A549 (cell line): ENCODE data around the gene SSH3. TPM values are rescaled to one million over a fixed set of nuclear protein-coding genes. Genes with fewer than 3 reads are reported as not detected.
A peak's percentile ranks its signal among the peaks of the same experiment; 100 is the strongest.

Experiments used
- ATAC-seq, 2 experiments: fragments of 200-7000 bp in 1 of 2; fragments of >200 bp in 1 of 2; cut with Nextera tagmentation in 1 of 2; cut with Tn5 transposase in 1 of 2; 3 replicates each; pipeline versions ENCODE4 v1.8.0 to v1.9.1; 2018 to 2020; ENCODE audit warnings: mild to moderate bottlenecking in 1 of 2, moderate library complexity in 1 of 2
- CTCF ChIA-PET: fragments of 300-600 bp; sonication (Branson Sonifier 250); formaldehyde crosslinking; extraction: SDS; loops from one replicate; lab custom pipeline; 2021; ENCODE audit warnings: antibody characterized with exemption, inconsistent platforms; lab: Yijun Ruan, JAX
- POLR2A ChIA-PET: fragments of 350-600 bp; formaldehyde crosslinking; extraction: SDS; loops from one replicate; lab custom pipeline; 2021; ENCODE audit warnings: antibody characterized with exemption, inconsistent platforms; lab: Yijun Ruan, JAX
- DNase-seq, 2 experiments: peaks; one replicate each; pipeline versions ENCODE4 v3.0.0 to v3.0.0-alpha.2; 2011 to 2016; ENCODE audit warnings: low read depth in 1 of 2, low spot score in 1 of 2
- FAIRE-seq: peaks from 2 replicates; lab custom pipeline; 2011; peaks lifted over from hg19 to GRCh38; lab: Jason Lieb, UNC
- H3K27ac ChIP-seq, 2 experiments: fragments of >200 bp; sonication (Bioruptor Twin); formaldehyde crosslinking; 3 replicates each; pipeline ENCODE4 v1.5.1; 2016 to 2017
- H3K4me1 ChIP-seq: fragments of >200 bp; sonication (Bioruptor Twin); formaldehyde crosslinking; 3 replicates; pipeline ENCODE4 v1.6.1; 2016
- H3K4me2 ChIP-seq: fragments of >200 bp; sonication (Bioruptor Twin); formaldehyde crosslinking; 3 replicates; pipeline ENCODE4 v1.6.1; 2016
- H3K4me3 ChIP-seq: fragments of >200 bp; sonication (Bioruptor Twin); formaldehyde crosslinking; 3 replicates; pipeline ENCODE4 v1.5.1; 2016
- H3K9me3 ChIP-seq: fragments of >200 bp; sonication (Bioruptor Twin); formaldehyde crosslinking; 3 replicates; pipeline ENCODE4 v1.6.1; 2016
- BHLHE40 ChIP-seq: IDR thresholded peaks from 2 replicates; pipeline ENCODE4 v1.6.1; 2012; ENCODE audit warnings: low read depth, low read length, inconsistent platforms
- CBX2 ChIP-seq: fragments of 200-600 bp; sonication (generic); IDR thresholded peaks from 2 replicates; pipeline ENCODE4 v1.6.1; 2016; ENCODE audit warnings: low read depth, mild to moderate bottlenecking, borderline replicate concordance
- CTCF ChIP-seq: fragments of >200 bp; sonication (Bioruptor Twin); formaldehyde crosslinking; IDR thresholded peaks from 3 replicates; pipeline ENCODE4 v1.5.1; 2016
- FOSL2 ChIP-seq, 2 experiments: fragments of 450-650 bp in 1 of 2; fragments of >200 bp in 1 of 2; sonication (Bioruptor Twin) in 1 of 2; formaldehyde crosslinking; IDR thresholded peaks; 2 replicates each; pipeline versions ENCODE4 v1.5.0 to v1.6.1; 2016 to 2020; ENCODE audit warnings: mild to moderate bottlenecking in 1 of 2, moderate library complexity in 1 of 2
- GATA3 ChIP-seq: IDR thresholded peaks from 2 replicates; pipeline ENCODE4 v1.6.1; 2012; ENCODE audit warnings: borderline replicate concordance
- HDAC2 ChIP-seq: fragments of 200-600 bp; sonication (generic); IDR thresholded peaks from 2 replicates; pipeline ENCODE4 v1.6.1; 2016
- HMGXB4 ChIP-seq: fragments of 250-450 bp; sonication (Bioruptor Pico); IDR thresholded peaks from 2 replicates; pipeline ENCODE4 v1.5.0; 2021; ENCODE audit warnings: mild to moderate bottlenecking, moderate library complexity, borderline replicate concordance
- HOXB13 ChIP-seq: fragments of 250-450 bp; sonication (Bioruptor Pico); IDR thresholded peaks from 2 replicates; pipeline ENCODE4 v1.5.0; 2020; ENCODE audit warnings: low read depth, mild to moderate bottlenecking, moderate library complexity
- MAFK ChIP-seq: fragments of 450-650 bp; IDR thresholded peaks from 2 replicates; pipeline ENCODE4 v1.6.1; 2014; ENCODE audit not compliant: partially characterized antibody
- MYC ChIP-seq: IDR thresholded peaks from 2 replicates; pipeline ENCODE4 v1.6.1; 2012; ENCODE audit warnings: mild to moderate bottlenecking, inconsistent platforms, low read length, improper control_type of control experiment, borderline replicate concordance
- NPAS2 ChIP-seq: fragments of 250-450 bp; sonication (Bioruptor Pico); IDR thresholded peaks from 2 replicates; pipeline ENCODE4 v1.8.0; 2022; ENCODE audit warnings: mild to moderate bottlenecking, moderate library complexity, borderline replicate concordance
- POLR2AphosphoS2 ChIP-seq: conservative IDR thresholded peaks from 2 replicates; pipeline ENCODE4 v1.6.1; 2012; ENCODE audit warnings: low read length, improper control_type of control experiment, inconsistent platforms
- RAD21 ChIP-seq, 2 experiments: fragments of >200 bp in 1 of 2; sonication (Bioruptor Twin) in 1 of 2; formaldehyde crosslinking in 1 of 2; IDR thresholded peaks in 1 of 2; conservative IDR thresholded peaks in 1 of 2; 2 replicates in 1 of 2; 3 replicates in 1 of 2; pipeline ENCODE4 v1.6.1; 2012 to 2018; ENCODE audit warnings: inconsistent platforms in 1 of 2
- RCOR1 ChIP-seq: fragments of 150-350 bp; IDR thresholded peaks from 2 replicates; pipeline ENCODE4 v1.6.1; 2014; ENCODE audit warnings: antibody characterized with exemption, low read length, low read depth
- RFX5 ChIP-seq: fragments of 450-650 bp; IDR thresholded peaks from 2 replicates; pipeline ENCODE4 v1.7.1; 2014; ENCODE audit warnings: antibody characterized with exemption, mild to moderate bottlenecking, moderate library complexity
- SMC3 ChIP-seq: fragments of >200 bp; sonication (Bioruptor Twin); formaldehyde crosslinking; IDR thresholded peaks from 3 replicates; pipeline ENCODE4 v1.6.1; 2018; ENCODE audit warnings: inconsistent platforms
- USF2 ChIP-seq: fragments of 450-650 bp; IDR thresholded peaks from 2 replicates; pipeline ENCODE4 v1.6.1; 2014; ENCODE audit warnings: antibody characterized with exemption
- ZC3H11A ChIP-seq: fragments of 450-650 bp; IDR thresholded peaks from 2 replicates; pipeline ENCODE4 v1.6.1; 2014; ENCODE audit warnings: antibody characterized with exemption, mild to moderate bottlenecking
- WGBS: methylation state at CpG from one replicate; pipeline ENCODE4 v1.1.6; 2017; ENCODE audit errors: missing lambda C conversion rate; 5-methylcytosine and 5-hydroxymethylcytosine counted together
- polyA plus RNA-seq, 4 experiments: library from polyadenylated mRNA; depleted of rRNA in 3 of 4; stranded (reverse); fragments of >200 nt; fragmentation: RNase III in 1 of 4; extraction: RNeasy Plus Mini Kit Qiagen cat#74134 plus additional on column Dnase treatment in 1 of 4; gene quantifications; 2 replicates in 3 of 4; 3 replicates in 1 of 4; pipeline ENCODE4 v1.2.3, GENCODE V29; 2011 to 2017
- TF ChIP-seq, protein P1 (sequence below): IDR thresholded peaks from 2 replicates; pipeline ENCODE4 v1.6.1; 2012

SSH3 gene
- polyA plus RNA-seq, 2 of the 4 experiments (the other 2 are of a cell fraction): 13.9 to 24.1 TPM

DNA sequence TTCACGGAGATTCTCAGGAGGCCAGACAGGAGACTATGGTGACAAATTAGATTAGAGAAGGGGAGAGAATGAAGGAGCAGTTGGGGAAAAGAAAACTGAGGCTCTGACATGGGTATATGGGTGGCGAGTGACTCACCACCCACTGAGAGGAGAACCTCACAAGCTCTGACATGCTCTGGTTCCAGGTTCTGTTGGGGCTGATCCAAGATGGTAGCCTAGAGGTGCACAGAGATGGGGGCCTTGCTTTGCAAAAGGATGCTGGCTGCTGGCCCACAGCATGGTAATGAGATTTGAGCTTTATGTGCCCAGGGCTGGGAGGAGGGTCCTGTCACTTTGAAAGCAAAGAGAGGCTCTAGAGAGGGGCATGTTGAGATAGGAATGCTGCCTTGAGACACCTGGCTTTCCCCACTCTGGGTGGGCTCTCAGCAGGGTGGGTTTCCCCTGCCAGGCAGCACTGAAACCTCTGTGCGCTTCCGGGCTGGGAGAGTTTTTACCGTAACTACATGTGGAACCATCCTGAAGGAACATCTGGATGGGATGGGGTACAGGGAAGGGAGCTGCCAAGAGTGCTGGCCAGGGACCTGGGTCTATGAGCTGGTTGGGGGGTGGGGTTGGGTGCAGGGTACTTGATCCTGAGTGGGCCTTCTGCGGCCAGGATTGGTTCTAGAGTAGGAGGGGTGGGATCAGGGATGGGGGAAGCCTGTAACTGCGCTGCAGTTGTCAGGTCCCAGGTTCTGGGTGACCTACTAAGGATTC is 38.3 kb upstream of the SSH3 start:
- Histone ChIP-seq H3K4me3 (no peak overlapping the region), H3K9me3 (no peaks in the 10 kb centered on the region), H3K27ac (no peak overlapping the region), H3K4me2 (no peak overlapping the region), H3K4me1 (peaks cover 40% of the 10 kb centered on the region)
- TF ChIP-seq NPAS2 (CRISPR knock-in tag): no peak
- TF ChIP-seq FOSL2 (IDR thresholded peaks at IDR 0.05): no peak
- TF ChIP-seq FOSL2 (CRISPR knock-in tag; IDR thresholded peaks at IDR 0.05): 0 out of 2 replicates have a peak, but pooled peaks have one; percentile 8
- 92% methylated on average over 7 of the region's 7 CpGs for WGBS
- ATAC-seq (no peak), DNase-seq (no peak), FAIRE-seq (no peak)
- POLR2A ChIA-PET: interaction anchor here (0.6 kb wide), 1 partner anchor 53 kb away, joined by 3 read pairs; no protein-coding TSS in a partner anchor
- CTCF ChIA-PET: interaction anchor here (0.8 to 4.9 kb wide), 8 partner anchors 12 to 241 kb away, joined by 3 to 178 read pairs (median 4); partner anchors contain the start of gene SSH3

GRCh38 chr11:67265633-67266448 is 37.5 kb upstream of the SSH3 start:
- POLR2A ChIA-PET: interaction anchor here (0.6 to 1.4 kb wide), 4 partner anchors 21 to 52 kb away, joined by 3 to 11 read pairs (median 4); no protein-coding TSS in a partner anchor
- FAIRE-seq: no peak
- H3K4me1 ChIP-seq: peaks cover 40% of the 10 kb centered on the region

More at GRCh38 chr11:67265633-67266448, 37.5 kb upstream of the SSH3 start:
- TF ChIP-seq ZC3H11A (no peak), CTCF (peak; percentile 79), HOXB13 (no peak), HMGXB4 (CRISPR knock-in tag) (no peak), HDAC2 (no peak), RFX5 (no peak), GATA3 (no peak), MYC (peak; percentile 38; the same call in 1 of the 2 replicates), RAD21 (conservative IDR thresholded peaks at IDR 0.05 in 1 of 2, IDR thresholded peaks at IDR 0.05 in 1 of 2) (peak; percentile 51 to 52; a peak in 3 of 5 replicates), CBX2 (no peak), NPAS2 (CRISPR knock-in tag) (no peak), SMC3 (peak; percentile 65), MAFK (no peak), POLR2AphosphoS2 (no peak), USF2 (no peak), RCOR1 (no peak), BHLHE40 (no peak)
- TF ChIP-seq, protein P1, sequence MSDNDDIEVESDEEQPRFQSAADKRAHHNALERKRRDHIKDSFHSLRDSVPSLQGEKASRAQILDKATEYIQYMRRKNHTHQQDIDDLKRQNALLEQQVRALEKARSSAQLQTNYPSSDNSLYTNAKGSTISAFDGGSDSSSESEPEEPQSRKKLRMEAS: peak; percentile 28; the same call in 1 of the 2 replicates
- WGBS: 17% methylated on average over 22 of the region's 54 CpGs
- H3K4me2 ChIP-seq: peak overlapping the region; percentile 66
- no peaks in the 10 kb centered on the region for H3K9me3 ChIP-seq
- peak overlapping the region; percentile 92 to 100; a peak in 5 of 6 replicates for H3K27ac ChIP-seq
- peak overlapping the region; percentile 89 for H3K4me3 ChIP-seq
- DNase-seq: peak; percentile 55 to 76
- CTCF ChIA-PET: interaction anchor here (0.8 to 4.9 kb wide), 12 partner anchors 13 to 240 kb away, joined by 3 to 178 read pairs (median 4); partner anchors contain the start of gene SSH3
- ATAC-seq: peak; percentile 60 to 69
